GM12873 (cell line): ENCODE results near the gene PTPRD.

Source experiments
- TF ChIP-seq, protein P1 (sequence below): IDR thresholded peaks from 2 replicates; pipeline ENCODE4 v1.5.1; 2012; ENCODE audit warnings: low read depth, mild to moderate bottlenecking, moderate library complexity, low read length, control low read depth; ENCODE audit not compliant: insufficient read depth; ENCODE audit errors: missing control alignments

Gene PTPRD

DNA sequence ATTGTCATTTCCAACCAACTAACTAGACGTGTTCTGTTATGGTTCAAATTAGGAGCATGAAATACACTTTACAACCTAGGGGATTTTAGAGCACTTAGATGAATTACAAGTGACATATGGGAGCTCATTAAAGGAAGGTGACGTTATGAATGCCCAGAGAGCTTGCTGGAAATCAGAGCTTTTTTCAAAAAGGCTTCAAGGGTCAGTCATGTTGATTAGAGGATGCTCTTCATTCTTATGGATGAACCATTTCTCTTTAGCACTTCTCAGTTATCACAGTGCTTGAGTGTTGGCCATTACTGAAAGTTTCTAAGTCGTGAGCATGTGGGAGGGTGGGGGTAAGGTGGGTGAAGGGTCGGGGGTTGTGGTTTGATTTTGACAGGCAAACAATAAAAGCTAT lies 1567.7 kb downstream of the PTPRD start:
- TF ChIP-seq, protein P1, sequence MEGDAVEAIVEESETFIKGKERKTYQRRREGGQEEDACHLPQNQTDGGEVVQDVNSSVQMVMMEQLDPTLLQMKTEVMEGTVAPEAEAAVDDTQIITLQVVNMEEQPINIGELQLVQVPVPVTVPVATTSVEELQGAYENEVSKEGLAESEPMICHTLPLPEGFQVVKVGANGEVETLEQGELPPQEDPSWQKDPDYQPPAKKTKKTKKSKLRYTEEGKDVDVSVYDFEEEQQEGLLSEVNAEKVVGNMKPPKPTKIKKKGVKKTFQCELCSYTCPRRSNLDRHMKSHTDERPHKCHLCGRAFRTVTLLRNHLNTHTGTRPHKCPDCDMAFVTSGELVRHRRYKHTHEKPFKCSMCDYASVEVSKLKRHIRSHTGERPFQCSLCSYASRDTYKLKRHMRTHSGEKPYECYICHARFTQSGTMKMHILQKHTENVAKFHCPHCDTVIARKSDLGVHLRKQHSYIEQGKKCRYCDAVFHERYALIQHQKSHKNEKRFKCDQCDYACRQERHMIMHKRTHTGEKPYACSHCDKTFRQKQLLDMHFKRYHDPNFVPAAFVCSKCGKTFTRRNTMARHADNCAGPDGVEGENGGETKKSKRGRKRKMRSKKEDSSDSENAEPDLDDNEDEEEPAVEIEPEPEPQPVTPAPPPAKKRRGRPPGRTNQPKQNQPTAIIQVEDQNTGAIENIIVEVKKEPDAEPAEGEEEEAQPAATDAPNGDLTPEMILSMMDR, result no peak

DNA sequence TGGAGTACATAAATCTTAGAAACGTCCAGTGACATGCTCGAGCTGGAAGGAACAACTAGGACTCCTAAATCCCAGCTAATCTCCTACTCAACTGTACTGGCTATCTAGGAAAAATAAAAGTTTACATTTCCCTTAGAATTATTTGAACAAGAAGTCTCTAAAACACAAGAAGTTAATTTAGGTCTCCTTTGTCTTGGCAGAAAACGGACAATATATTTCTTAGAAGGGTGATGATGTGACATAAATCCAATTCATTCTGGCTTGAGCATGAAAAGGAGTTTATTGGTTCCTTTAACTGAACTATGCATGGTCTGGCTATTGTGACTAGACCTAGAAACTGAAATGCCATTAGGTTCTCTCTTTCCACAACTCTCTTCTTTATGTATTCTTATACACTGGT lies 1571.0 kb downstream of the PTPRD start:
- TF ChIP-seq, protein P1, result no peak

DNA sequence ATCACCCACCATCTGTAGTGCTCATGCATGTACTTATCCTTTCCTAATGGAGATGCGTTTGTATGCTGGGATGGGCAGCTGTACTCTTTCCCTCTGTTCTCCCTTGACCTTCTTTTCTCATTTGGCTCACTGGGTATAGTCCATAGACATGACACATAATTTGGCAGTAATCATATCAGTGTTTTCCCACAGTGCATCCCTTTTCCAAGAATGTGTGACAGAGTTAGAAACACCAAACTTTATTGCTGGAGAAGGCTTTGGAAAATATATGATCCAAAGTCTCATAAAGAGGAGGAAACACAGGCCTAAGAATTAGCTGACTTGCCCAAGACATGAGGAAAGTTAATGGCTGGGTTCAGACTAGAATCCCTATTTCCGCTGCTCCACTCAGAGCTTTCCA lies 1579.8 kb downstream of the PTPRD start:
- TF ChIP-seq, protein P1, result no peak

DNA sequence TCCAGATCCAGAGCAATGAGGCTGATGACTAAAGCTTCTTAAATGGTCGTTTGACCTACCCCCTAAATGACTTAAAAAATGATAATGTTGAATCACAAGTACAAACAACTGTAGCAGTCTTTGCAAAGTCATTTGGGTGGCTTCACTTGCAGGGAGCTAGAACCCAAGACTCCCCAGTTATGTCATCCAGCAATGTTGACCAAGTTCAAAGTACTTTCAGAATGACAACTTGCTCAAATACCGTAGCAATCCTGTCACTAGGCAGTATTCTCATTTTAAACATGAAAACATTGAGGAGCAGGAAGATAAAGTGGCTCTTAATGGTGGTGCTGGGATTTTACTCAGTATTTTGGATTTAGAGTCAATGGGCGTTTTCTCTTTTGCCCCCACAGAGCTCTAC lies 1596.2 kb downstream of the PTPRD start:
- TF ChIP-seq, protein P1, result no peak

DNA sequence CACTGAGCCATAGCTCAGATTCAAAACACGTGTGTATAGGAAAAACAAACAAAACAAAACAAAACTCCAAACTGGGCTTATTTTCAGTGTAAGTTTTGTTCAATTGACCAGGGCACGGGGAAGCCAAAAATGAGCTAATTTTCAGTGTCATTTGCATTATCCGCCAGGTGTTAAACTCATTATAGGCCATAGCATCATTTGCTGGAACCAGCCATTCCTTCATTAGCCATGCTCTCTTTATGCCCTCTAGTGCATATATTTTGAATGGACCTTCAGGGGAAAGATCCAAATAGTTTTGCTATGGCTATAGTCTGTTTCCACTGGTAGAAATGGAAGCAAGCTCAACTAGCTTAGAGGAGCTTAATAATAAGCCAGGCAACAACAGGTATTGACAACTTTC lies 1608.0 kb downstream of the PTPRD start:
- TF ChIP-seq, protein P1, result no peak

DNA sequence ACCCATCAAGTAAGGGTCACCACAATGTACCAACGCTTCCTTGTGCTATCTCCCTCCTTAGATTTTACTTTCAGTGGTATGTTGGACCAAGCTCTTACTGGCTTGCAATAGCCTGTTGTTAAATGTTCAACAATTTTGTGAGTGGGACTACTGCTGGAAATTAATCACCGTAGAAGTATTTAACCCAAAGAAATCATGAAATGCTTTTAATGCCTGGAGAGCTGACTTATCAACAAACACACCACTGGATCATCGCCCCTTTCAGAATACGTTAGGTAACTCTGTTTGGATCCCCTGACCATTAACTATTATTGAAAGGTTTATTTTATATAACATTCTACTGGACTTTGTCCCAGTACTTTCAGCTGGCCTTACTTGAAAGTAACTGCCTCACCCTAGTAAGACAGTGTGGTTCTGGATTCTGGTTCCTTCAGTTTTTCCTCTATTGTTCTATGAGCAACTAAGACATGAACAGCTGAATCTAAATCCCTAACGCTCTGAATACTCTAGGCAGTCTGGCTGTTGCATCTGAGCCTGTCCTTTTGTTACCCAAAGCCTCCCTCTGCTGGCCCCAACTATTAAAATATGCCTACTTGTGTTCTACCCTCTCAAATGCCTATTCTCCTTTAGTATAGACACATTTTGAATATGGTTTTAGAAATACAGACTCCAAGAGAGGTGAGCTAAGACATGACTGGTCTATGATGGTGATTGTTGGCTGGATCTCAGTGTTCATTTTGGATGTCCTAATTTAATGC lies 1609.8 kb downstream of the PTPRD start:
- TF ChIP-seq, protein P1, result no peak

DNA sequence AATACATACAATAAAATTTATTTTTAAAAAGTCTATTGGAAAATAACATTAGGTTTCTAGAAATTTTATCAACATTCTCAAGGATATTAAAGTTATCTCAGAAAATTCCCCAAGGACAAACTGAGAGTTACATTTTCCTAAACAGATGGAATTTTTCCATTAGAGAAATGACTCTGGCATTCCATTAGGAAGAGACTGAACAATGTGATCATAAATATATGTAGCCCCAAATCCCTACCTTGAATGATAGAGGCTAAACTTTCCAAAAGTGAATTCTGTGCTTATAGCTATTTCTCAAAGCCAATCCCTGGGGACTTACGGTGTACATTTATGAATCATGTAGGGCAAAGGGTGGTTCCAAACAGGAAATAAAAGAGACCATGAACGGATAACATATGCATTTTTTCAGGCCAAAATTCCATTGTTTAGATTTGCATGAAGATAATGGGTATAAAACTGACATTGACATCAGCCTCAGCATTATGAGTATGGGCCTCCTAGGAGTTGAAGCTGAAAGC lies 1632.2 kb downstream of the PTPRD start:
- TF ChIP-seq, protein P1, result no peak
